ENCODE measurements around the gene MRPS12. TPM values are rescaled to one million over a fixed set of nuclear protein-coding genes. Genes with fewer than 3 reads are reported as not detected.

Gene MRPS12
- total and polyA plus RNA-seq, 9 of the 15 experiments (the other 6 are each of a cell fraction or from before 2014, with no cell fraction given) = 8.1 to 174 (median 52.0) TPM

- TF ChIP-seq, protein P1, sequence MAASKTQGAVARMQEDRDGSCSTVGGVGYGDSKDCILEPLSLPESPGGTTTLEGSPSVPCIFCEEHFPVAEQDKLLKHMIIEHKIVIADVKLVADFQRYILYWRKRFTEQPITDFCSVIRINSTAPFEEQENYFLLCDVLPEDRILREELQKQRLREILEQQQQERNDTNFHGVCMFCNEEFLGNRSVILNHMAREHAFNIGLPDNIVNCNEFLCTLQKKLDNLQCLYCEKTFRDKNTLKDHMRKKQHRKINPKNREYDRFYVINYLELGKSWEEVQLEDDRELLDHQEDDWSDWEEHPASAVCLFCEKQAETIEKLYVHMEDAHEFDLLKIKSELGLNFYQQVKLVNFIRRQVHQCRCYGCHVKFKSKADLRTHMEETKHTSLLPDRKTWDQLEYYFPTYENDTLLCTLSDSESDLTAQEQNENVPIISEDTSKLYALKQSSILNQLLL (CRISPR knock-in tag; IDR thresholded peaks at IDR 0.05; ENCODE audit: borderline replicate concordance) = no peak
- TF ChIP-seq ARID1B (IDR thresholded peaks at IDR 0.05) (no peak), HES1 (IDR thresholded peaks at IDR 0.05; ENCODE audit: low read depth) (no peak), FUS (optimal IDR thresholded peaks at IDR 0.05; ENCODE audit: low read depth, low read length) (no peak), THAP12 (CRISPR knock-in tag; IDR thresholded peaks at IDR 0.05) (peak; percentile 47; the same call in 1 of the 2 replicates), NCOA1 (IDR thresholded peaks at IDR 0.05; ENCODE audit: low read depth) (peak; percentile 96), HDAC8 (tag; IDR thresholded peaks at IDR 0.05) (no peak), POLR2A (conservative IDR thresholded peaks at IDR 0.05) (peak; percentile 66), ZNF695 (CRISPR knock-in tag; IDR thresholded peaks at IDR 0.05) (no peak), ZBTB8A (IDR thresholded peaks at IDR 0.05; ENCODE audit: partially characterized antibody) (no peak), MAFK (IDR thresholded peaks at IDR 0.05; ENCODE audit: low read length) (peak; percentile 51), HMGXB4 (CRISPR knock-in tag; IDR thresholded peaks at IDR 0.05) (no peak)
- TF ChIP-seq, protein P2, sequence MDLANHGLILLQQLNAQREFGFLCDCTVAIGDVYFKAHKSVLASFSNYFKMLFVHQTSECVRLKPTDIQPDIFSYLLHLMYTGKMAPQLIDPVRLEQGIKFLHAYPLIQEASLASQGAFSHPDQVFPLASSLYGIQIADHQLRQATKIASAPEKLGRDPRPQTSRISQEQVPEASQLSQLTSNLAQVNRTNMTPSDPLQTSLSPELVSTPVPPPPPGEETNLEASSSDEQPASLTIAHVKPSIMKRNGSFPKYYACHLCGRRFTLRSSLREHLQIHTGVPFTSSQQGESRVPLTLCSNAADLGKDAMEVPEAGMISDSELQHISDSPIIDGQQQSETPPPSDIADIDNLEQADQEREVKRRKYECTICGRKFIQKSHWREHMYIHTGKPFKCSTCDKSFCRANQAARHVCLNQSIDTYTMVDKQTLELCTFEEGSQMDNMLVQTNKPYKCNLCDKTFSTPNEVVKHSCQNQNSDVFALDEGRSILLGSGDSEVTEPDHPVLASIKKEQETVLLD (IDR thresholded peaks at IDR 0.05) = no peak
- TF ChIP-seq, protein P3, sequence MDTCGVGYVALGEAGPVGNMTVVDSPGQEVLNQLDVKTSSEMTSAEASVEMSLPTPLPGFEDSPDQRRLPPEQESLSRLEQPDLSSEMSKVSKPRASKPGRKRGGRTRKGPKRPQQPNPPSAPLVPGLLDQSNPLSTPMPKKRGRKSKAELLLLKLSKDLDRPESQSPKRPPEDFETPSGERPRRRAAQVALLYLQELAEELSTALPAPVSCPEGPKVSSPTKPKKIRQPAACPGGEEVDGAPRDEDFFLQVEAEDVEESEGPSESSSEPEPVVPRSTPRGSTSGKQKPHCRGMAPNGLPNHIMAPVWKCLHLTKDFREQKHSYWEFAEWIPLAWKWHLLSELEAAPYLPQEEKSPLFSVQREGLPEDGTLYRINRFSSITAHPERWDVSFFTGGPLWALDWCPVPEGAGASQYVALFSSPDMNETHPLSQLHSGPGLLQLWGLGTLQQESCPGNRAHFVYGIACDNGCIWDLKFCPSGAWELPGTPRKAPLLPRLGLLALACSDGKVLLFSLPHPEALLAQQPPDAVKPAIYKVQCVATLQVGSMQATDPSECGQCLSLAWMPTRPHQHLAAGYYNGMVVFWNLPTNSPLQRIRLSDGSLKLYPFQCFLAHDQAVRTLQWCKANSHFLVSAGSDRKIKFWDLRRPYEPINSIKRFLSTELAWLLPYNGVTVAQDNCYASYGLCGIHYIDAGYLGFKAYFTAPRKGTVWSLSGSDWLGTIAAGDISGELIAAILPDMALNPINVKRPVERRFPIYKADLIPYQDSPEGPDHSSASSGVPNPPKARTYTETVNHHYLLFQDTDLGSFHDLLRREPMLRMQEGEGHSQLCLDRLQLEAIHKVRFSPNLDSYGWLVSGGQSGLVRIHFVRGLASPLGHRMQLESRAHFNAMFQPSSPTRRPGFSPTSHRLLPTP (IDR thresholded peaks at IDR 0.05; ENCODE audit: borderline replicate concordance, extremely low read depth, insufficient read length) = no peak
- TF ChIP-seq, protein P4, sequence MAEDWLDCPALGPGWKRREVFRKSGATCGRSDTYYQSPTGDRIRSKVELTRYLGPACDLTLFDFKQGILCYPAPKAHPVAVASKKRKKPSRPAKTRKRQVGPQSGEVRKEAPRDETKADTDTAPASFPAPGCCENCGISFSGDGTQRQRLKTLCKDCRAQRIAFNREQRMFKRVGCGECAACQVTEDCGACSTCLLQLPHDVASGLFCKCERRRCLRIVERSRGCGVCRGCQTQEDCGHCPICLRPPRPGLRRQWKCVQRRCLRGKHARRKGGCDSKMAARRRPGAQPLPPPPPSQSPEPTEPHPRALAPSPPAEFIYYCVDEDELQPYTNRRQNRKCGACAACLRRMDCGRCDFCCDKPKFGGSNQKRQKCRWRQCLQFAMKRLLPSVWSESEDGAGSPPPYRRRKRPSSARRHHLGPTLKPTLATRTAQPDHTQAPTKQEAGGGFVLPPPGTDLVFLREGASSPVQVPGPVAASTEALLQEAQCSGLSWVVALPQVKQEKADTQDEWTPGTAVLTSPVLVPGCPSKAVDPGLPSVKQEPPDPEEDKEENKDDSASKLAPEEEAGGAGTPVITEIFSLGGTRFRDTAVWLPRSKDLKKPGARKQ (CRISPR knock-in tag; IDR thresholded peaks at IDR 0.05) = no peak
Observed at GRCh38 chr19:38899447-38900201, 31.1 kb upstream of the MRPS12 start, which contains the start of the genes NFKBIB and SIRT2 (continued).
